HG03442 (cell line): Measurements from ENCODE around the gene PLAC8.
"Not testable (repeated sequence)": the region's sequence is repeated elsewhere in the genome, so short reads cannot be mapped to it uniquely, and the experiment has no call there.

Source experiments
- ATAC-seq: cut with Tn5 transposase; IDR thresholded peaks from one replicate; pipeline ENCODE4 v1.9.1; 2021; ENCODE audit warnings: mild to moderate bottlenecking, moderate library complexity; ENCODE audit not compliant: unreplicated experiment

Gene PLAC8

DNA sequence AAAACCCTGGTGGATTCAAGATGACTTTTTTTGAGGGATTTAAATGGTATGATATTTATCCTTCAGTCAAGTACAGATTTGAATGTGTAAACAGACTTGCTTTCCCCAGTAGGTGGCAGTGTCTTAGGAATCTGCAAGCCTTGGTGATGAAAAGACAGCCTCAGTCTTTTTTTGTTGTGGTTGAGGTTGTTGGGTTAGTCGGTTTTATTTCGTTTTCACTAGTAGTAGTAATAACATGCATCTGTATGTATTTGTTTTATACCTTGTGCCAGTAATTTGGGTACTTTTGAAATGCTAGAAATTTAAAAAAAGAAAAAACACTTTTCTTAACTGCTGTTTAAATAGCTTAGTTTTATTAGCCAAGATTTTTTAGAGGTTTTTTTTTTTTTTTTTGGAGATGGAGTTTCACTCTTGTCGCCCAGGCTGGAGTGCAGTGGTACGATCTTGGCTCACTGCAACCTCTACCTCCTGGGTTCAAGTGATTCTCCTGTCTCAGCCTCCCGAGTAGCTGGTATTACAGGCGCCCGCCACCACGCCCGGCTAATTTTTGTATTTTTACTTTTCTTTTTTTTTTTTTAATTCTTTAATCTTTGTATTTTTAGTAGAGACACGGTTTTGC lies 40.3 kb downstream of the PLAC8 start:
- ATAC-seq, result peak; percentile 84

DNA sequence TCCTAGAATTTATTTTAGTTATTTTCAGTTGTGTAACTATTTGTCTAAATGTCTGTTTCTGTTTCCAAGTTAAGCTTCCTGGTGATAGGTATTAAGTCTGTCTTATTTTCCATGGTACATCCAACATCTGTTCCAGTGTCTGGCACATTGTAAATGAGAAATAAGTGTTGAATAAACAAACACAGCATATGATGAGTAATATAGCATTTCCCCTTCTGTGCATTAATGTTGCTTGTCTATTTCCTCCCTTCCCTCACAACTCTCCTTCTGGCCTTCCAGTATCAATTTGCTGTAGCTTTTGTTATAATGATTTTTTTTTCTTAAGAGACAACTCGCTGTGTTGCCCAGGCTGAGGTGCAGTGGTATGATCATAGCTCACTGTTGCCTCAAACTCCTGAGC lies 43.4 kb downstream of the PLAC8 start:
- ATAC-seq, result no peak

DNA sequence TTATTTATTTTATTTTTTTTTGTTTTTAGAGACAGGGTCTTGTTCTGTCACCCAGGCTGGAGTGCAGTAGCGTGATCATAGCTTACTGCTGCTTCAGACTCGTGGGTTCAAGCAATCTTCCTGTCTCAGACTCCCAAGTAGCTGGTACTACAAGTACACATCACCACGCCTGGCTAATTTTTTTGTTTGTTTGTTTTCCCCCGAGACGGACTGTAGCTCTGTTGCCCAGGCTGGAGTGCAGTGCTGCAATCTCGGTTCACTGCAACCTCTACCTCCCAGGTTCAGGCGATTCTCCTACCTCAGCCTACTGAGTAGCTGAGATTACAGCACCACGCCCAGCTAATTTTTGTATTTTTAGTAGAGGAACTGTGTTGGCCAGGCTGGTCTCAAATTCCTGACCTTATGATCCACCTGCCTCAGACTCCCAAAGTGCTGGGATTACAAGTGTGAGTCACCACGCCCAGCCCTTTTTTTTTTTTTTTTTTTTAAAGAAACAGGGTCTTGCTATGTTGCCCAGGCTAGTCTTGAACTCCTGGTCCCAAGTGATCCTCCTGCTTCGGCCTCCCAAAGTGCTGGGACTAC lies 47.4 kb downstream of the PLAC8 start:
- no peak for ATAC-seq

DNA sequence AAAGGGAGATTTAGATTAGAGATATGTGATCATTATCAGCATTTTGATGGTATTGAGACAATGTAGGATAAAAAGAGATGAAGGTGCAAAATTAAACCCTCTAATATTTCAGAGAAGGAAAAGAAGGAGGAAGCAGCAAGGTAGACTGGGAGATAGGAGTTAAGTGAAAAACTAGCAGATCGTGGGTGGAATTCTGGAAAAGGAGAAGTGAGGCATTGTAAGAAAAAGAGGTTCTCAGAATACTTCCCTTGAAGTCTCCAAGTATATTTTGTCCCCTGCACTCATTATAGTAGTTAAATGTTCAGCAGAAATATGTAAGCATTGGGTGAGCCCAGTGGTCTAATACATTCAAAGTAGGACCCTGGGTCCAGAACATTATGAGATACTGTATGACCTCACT lies 49.3 kb downstream of the PLAC8 start:
- no peak for ATAC-seq

DNA sequence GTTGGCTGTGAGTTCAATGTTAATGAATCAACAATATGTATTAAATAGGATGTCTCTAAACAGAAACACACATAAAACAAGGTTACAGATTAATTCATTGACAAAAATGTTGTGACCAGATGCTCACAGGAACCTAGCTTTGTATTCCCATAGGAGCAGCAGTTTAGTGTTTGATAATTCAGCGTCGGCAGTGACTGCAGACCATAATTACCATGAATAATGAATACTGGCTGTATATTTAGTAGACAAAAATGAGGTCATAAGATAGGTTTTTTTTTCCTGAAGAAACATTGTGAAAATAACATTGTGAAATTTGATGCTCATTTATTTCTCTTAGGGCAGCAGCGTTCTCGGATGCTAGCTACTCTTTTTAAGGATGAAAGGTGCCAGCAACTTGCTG lies 51.8 kb downstream of the PLAC8 start:
- ATAC-seq, result no peak

DNA sequence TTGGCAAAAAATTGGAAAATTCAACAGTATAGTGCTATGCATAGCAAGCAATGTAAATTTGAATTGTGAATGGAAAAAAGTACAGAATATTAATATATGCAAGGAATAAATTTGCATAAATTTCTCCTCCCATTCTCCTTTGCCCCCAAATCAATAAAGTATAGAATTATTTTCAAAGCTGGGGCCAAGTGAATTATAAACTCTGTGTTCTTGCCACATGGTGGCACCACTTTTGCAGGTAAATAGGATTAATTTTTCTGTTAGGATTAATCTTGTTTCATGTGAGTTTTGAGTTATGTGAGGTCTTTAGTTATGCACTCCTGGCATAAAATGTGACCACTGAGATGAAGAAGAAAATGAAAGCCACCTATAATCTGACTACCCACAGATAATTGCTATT lies 59.6 kb downstream of the PLAC8 start:
- no peak for ATAC-seq

DNA sequence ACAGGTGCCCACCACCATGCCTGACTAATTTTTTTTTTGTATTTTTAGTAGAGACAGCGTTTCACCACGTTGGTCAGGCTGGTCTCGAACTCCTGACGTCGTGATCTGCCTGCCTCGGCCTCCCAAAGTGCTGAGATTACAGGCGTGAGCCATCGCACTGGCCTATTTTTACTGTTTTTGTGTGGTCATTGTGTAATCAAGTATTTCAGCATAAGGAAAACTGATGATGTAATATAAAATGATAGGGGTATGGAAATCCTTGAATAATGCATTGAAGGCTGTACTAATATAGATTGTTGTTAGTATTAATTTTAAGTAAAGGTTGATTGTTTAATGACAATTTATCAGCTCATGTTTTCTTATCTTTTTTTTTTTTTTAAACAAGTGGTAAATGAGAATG lies 65.7 kb downstream of the PLAC8 start:
- not testable (repeated sequence) for ATAC-seq

DNA sequence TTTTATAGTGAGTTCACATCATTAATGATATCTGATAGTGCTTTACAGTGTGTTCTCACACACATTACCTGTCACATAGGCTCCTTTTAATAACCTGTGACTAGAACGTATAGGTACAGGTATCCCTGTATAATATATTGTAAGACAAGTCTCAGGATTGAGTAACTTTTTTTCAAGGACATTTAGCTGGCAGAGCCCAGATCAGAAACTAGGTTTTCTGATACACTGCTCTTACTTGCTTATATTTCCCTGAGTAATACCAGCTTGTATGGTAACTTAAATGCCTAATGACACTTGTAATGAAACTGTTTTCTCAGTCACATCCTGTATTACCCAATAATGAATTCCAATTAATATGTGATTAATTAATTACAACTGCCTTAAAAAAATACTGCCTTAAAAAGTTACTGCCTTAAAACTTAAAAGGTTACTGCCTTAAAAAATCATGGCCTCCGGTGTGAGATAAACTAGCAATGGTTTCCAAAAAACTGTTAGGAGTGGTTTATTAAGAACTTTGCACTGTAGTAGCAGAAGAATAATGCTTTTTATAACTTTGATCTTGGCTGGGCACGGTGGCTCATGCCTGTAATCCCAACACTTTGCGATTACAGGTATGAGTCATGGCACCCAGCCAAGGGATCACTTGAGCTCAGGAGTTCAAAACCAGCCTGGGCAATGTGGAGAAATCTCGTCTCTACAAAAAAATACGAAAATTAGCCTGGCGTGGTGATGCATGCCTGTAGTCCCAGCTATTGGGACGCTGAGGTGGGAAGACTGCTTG lies 67.6 kb downstream of the PLAC8 start:
- ATAC-seq, result no peak

DNA sequence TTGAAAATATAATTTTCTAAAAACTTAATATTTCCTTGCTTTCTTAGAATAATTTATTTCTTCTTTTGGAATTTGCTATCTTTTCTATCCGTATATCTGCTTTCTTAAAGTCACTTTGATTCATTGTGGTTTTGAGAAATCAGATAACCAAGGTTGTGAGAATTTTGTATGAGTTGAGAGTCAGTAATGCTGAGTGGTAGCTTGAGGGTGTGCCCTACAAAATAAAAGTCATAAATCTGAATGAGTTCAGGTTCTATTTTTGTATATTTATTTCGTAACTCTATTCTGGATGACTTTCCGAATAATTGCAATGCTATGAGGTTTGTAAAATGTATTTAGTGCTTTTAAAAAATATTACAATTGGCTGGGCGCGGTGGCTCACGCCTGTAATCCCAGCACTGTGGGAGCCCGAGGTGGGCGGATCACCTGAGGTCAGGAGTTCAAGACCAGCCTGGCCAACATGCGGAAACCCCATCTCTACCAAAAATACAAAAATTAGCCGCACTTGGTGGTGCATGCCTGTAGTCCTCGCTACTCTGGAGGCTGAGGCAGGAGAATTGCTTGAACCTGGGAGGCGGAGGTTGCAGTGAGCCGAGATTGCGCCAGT lies 70.6 kb downstream of the PLAC8 start:
- no peak for ATAC-seq

DNA sequence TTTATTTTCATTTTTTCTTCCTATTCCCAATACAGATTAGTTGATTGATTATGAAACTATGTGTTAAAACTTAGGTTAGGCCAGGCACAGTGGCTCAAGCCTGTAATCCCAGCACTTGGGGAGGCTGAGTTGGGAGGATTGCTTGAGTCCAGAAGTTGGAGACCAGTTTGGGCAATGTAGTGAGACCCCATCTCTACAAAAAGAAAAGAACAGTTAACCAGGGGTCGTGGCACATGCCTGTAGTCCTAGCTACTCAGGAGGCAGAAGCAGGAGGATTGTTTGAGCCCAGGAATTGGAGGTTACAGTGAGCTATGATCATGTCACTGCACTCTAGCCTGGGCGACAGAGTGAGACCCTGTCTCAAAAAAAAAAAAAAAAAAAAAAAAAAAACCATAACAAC lies 71.4 kb downstream of the PLAC8 start:
- ATAC-seq, result not testable (repeated sequence)

DNA sequence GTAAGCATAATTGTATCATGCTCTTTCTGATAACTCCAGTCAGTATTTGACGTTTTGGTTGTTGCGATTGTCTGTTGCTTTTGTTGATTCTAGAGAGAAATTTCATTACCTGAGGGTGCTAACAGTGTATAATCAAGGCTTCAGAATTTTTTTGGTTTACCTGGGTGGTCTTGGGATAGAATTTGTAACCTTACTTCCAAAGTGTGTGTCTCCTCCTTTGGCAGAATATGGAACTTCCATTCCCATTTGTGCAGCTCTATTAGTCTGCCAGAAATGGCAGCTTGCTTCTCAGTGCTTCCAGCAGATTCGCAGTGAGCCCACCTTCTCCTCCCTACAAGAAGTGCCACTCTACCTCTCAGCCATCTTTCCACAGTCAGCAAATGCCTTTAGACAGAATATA lies 74.3 kb downstream of the PLAC8 start:
- no peak for ATAC-seq
